PC-3 (cell line): ENCODE results near the gene CGNL1. TPM values are rescaled to one million over a fixed set of nuclear protein-coding genes. Genes with fewer than 3 reads are reported as not detected.

Experiments
- ATAC-seq: fragments of 200-7000 bp; cut with Tn5 transposase; 2 replicates; pipeline ENCODE4 v1.9.1; 2020; ENCODE audit warnings: mild to moderate bottlenecking, moderate library complexity
- BruUV-seq: library from RNA; stranded (reverse); fragments of 400-500 nt; replicated peaks from 2 replicates; lab custom pipeline; 2021; lab: Mats Ljungman, UMichigan
- CTCF ChIA-PET: fragments of 300-600 bp; sonication (Branson Sonifier 250); formaldehyde crosslinking; loops from one replicate; lab custom pipeline; 2022; ENCODE audit warnings: antibody characterized with exemption; lab: Charles Lee
- POLR2A ChIA-PET: fragments of 300-600 bp; sonication (Branson Sonifier 250); formaldehyde crosslinking; loops from one replicate; lab custom pipeline; 2022; ENCODE audit warnings: antibody characterized with exemption; ENCODE audit not compliant: unreplicated experiment; lab: Charles Lee
- DNase-seq: peaks from one replicate; pipeline ENCODE4 v3.0.0-alpha.2; 2015
- H2AFZ ChIP-seq: fragments of 300-600 bp; sonication (generic); 2 replicates; pipeline ENCODE4 v1.6.0; 2016; ENCODE audit warnings: antibody characterized with exemption, low read length
- H3F3A ChIP-seq: fragments of 300-600 bp; sonication (generic); one replicate; pipeline ENCODE4 v1.6.0; 2017; ENCODE audit warnings: antibody characterized with exemption, low read length, control low read depth, mild to moderate bottlenecking; ENCODE audit not compliant: unreplicated experiment
- H3K27ac ChIP-seq: fragments of 300-600 bp; sonication (generic); 2 replicates; pipeline ENCODE4 v1.5.1; 2016; ENCODE audit warnings: mild to moderate bottlenecking, low read length
- H3K27me3 ChIP-seq: fragments of 300-600 bp; sonication (generic); 2 replicates; pipeline ENCODE4 v1.6.1; 2016; ENCODE audit warnings: low read length, mixed read lengths
- H3K36me3 ChIP-seq: fragments of 300-600 bp; sonication (generic); 2 replicates; pipeline ENCODE4 v1.6.1; 2016; ENCODE audit warnings: low read depth, mixed run types, low read length, mixed read lengths
- H3K4me1 ChIP-seq: fragments of 300-600 bp; sonication (generic); 2 replicates; pipeline ENCODE4 v1.5.1; 2016; ENCODE audit warnings: low read length; ENCODE audit not compliant: insufficient read depth
- H3K4me2 ChIP-seq: fragments of 300-600 bp; sonication (generic); 2 replicates; pipeline ENCODE4 v1.6.0; 2016; ENCODE audit warnings: low read length
- H3K4me3 ChIP-seq: fragments of 300-600 bp; sonication (generic); 2 replicates; pipeline ENCODE4 v1.5.1; 2016; ENCODE audit warnings: mild to moderate bottlenecking, low read length, mixed read lengths
- H3K79me2 ChIP-seq: fragments of 300-600 bp; sonication (generic); 2 replicates; pipeline ENCODE4 v1.6.1; 2017; ENCODE audit warnings: low read length, mixed read lengths
- H3K9ac ChIP-seq: fragments of 300-600 bp; sonication (generic); 2 replicates; pipeline ENCODE4 v1.6.0; 2016; ENCODE audit warnings: mild to moderate bottlenecking, low read length
- H3K9me2 ChIP-seq: fragments of 300-600 bp; sonication (generic); replicated peaks from 2 replicates; pipeline ENCODE4 v1.6.1; 2016; ENCODE audit warnings: mixed run types, low read length, mixed read lengths
- H3K9me3 ChIP-seq: fragments of 300-600 bp; sonication (generic); 2 replicates; pipeline ENCODE4 v1.6.1; 2016; ENCODE audit warnings: low read length, mixed read lengths
- H4K20me1 ChIP-seq: fragments of 300-600 bp; sonication (generic); 2 replicates; pipeline ENCODE4 v1.6.1; 2016; ENCODE audit warnings: low read length, mixed read lengths
- CTCF ChIP-seq: fragments of 300-600 bp; sonication (generic); conservative IDR thresholded peaks from 2 replicates; pipeline ENCODE4 v1.5.1; 2017; ENCODE audit warnings: antibody characterized with exemption, low read depth, mild to moderate bottlenecking, low read length
- EZH2 ChIP-seq: fragments of 300-600 bp; sonication (generic); IDR thresholded peaks from one replicate; pipeline ENCODE4 v1.6.1; 2017; ENCODE audit warnings: antibody characterized with exemption, mild to moderate bottlenecking, low read length; ENCODE audit not compliant: unreplicated experiment
- EZH2phosphoT487 ChIP-seq: fragments of 300-600 bp; sonication (generic); IDR thresholded peaks from 2 replicates; pipeline ENCODE4 v1.6.1; 2018; ENCODE audit warnings: mild to moderate bottlenecking, antibody characterized with exemption, low read length, borderline replicate concordance
- intact Hi-C: fragments of 100-400 bp; cut with micrococcal nuclease; formaldehyde crosslinking; loops from 2 replicates; pipeline ENCODE4 v1.9.0; 2023
- total RNA-seq: library from RNA; depleted of rRNA; stranded (reverse); fragments of >200 nt; gene quantifications from 2 replicates; pipeline ENCODE4 v1.2.3, GENCODE V29; 2014

Gene CGNL1
- total RNA-seq, 1 experiment from 2014 or later = 0.66 TPM

DNA sequence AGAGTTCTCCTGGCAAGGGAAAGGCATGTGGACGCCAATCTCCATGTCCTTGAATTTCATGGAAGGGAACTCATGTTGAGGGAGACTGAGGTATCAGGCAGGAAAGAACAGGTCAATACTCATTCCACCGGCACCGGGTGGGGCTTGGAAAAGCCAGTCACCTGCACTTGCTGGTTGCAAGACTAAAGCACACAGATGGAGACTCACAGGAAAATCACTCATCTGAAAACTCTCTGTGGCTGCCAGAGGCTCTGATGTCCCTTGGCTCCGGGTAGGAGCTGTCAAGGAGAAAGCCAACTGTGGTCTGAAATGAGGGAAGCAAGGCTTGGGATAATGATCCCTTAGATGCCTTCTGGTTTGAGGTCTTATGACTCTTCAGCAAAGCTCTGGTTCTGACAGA, 8.7 kb upstream of the CGNL1 start:
- CTCF ChIA-PET = no interaction called here

DNA sequence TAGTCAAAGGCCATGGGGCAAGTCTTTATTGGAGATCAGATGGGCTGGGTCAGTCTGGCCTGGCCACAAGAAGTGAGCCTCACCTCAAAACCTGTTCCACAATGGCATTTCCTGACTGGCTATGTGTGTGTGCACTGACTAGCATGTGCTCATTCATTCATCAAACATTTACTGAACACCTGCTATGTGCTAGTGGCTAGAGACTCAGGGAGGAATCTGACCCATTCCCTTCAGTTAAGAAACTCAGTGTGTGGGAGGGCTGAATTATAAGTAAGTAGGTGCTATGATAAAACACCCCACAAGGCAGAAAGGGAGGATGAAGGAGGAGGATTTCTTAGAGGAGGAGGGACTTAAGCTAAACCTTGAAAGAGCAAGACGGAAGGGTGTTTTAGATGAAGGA, 5.4 kb upstream of the CGNL1 start:
- Histone ChIP-seq H3K4me2 (no peak overlapping the region), H3K9me3 (no peaks in the 10 kb centered on the region), H3K79me2 (no peaks in the 10 kb centered on the region), H2AFZ (no peak overlapping the region), H3K27ac (no peak overlapping the region), H3K27me3 (no peaks in the 10 kb centered on the region), H3K4me1 (no peaks in the 10 kb centered on the region), H4K20me1 (no peaks in the 10 kb centered on the region), H3K9ac (no peak overlapping the region), H3K36me3 (no peaks in the 10 kb centered on the region), H3K4me3 (no peak overlapping the region), H3F3A (no peaks in the 10 kb centered on the region), H3K9me2 (no peaks in the 10 kb centered on the region)
- DNase-seq (no peak), ATAC-seq (no peak)
- ChIA-PET CTCF (no interaction called here), POLR2A (no interaction called here)
- TF ChIP-seq EZH2phosphoT487 (no peak), EZH2 (no peak), CTCF (no peak)
- no TSS peak for BruUV-seq
- intact Hi-C loops = loop anchor here (10.0 kb wide), 1 partner anchor 154 kb away; no protein-coding TSS in a partner anchor

More for the DNA sequence above, 8.7 kb upstream of the CGNL1 start:
- Histone ChIP-seq H3K27ac (no peak overlapping the region), H3K4me1 (no peaks in the 10 kb centered on the region), H2AFZ (no peak overlapping the region), H3K36me3 (no peaks in the 10 kb centered on the region), H3K9ac (no peak overlapping the region), H3K4me3 (no peak overlapping the region), H3F3A (no peaks in the 10 kb centered on the region), H4K20me1 (no peaks in the 10 kb centered on the region), H3K27me3 (no peaks in the 10 kb centered on the region), H3K9me3 (no peaks in the 10 kb centered on the region), H3K4me2 (no peak overlapping the region), H3K9me2 (no peaks in the 10 kb centered on the region), H3K79me2 (no peaks in the 10 kb centered on the region)
- intact Hi-C loops = no loop called here
- ATAC-seq = no peak
- no peak for TF ChIP-seq CTCF
- no peak for TF ChIP-seq EZH2
- TF ChIP-seq EZH2phosphoT487 = no peak
- POLR2A ChIA-PET = no interaction called here
- DNase-seq = no peak
- BruUV-seq = no TSS peak

DNA sequence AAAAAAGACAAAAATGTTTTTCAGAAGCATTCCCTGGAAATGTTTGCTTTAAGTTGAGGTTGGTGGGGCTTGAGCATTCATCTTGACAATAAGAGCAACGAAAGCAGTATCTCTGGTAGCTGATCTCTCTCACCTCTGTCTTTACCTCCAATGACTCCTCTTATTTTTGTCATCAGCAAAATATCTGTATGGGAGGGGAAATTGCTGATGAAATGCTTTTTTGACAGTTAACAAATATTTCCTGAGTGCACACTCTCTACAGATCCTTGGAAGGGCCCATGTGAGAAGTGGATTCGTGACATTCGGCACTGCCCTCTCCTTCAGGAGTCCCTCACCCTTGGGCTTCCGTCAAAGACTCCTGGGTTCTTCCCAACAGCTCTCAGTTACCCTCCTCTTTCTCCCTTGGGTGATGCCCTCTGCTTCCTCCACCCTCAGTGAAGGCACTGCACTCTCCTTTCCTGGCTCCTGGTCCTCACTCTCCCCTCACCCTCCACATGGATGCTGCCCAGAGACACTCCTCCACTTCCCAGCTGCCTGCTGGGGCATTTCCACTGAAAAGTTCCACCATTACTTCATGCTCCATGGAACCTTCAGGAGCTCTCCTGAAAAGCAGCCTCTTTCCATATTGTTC, 2.9 kb upstream of the CGNL1 start:
- CTCF ChIA-PET = no interaction called here
- Histone ChIP-seq H3K27ac (no peak overlapping the region), H3K4me3 (no peak overlapping the region), H3K9me2 (no peaks in the 10 kb centered on the region), H3K36me3 (no peaks in the 10 kb centered on the region), H3K9me3 (no peaks in the 10 kb centered on the region), H3K79me2 (no peaks in the 10 kb centered on the region), H3K4me1 (0 out of 2 replicates have a peak, but pooled peaks cover 7% of the 10 kb centered on the region), H3K9ac (no peak overlapping the region), H3F3A (no peaks in the 10 kb centered on the region), H3K4me2 (no peak overlapping the region), H2AFZ (no peak overlapping the region), H4K20me1 (no peaks in the 10 kb centered on the region), H3K27me3 (no peaks in the 10 kb centered on the region)
- no peak for DNase-seq
- no TSS peak for BruUV-seq
- POLR2A ChIA-PET = no interaction called here
- TF ChIP-seq CTCF (no peak), EZH2 (no peak), EZH2phosphoT487 (no peak)
- ATAC-seq = no peak
- intact Hi-C loops = loop anchor here (10.0 kb wide), 1 partner anchor 151 kb away; no protein-coding TSS in a partner anchor
